Measurements from ENCODE around the gene CPM. TPM values are rescaled to one million over a fixed set of nuclear protein-coding genes. Genes with fewer than 3 reads are reported as not detected.

Gene CPM
- total RNA-seq, 1 experiment from 2014 or later: 0.89 TPM

- POLR2A ChIA-PET: interaction anchor here (0.7 kb wide), 1 partner anchor 35 kb away, joined by 3 read pairs; no protein-coding TSS in a partner anchor
- CTCF ChIA-PET: interaction anchor here (0.8 kb wide), 1 partner anchor 111 kb away, joined by 3 read pairs; no protein-coding TSS in a partner anchor
- Mint-ChIP-seq H3K4me3 (ENCODE audit: unreplicated experiment) (no peak overlapping the region), H3K4me1 (ENCODE audit: insufficient read depth, unreplicated experiment) (peaks cover 18% of the 10 kb centered on the region), H3K9me3 (ENCODE audit: unreplicated experiment) (no peaks in the 10 kb centered on the region), H3K27me3 (ENCODE audit: insufficient read depth, unreplicated experiment) (no peaks in the 10 kb centered on the region), H3K36me3 (ENCODE audit: insufficient read depth, unreplicated experiment) (no peaks in the 10 kb centered on the region), H3K27ac (ENCODE audit: low read depth, unreplicated experiment) (no peak overlapping the region)
- no TSS peak for BruUV-seq (replicated peaks)
- DNase-seq (ENCODE audit: unreplicated experiment): no peak
- no peak for TF ChIP-seq CTCF (IDR thresholded peaks at IDR 0.05; ENCODE audit: unreplicated experiment)
- intact Hi-C loops (cut with micrococcal nuclease): no loop called here
Measured at GRCh38 chr12:68959891-68960464, 27.0 kb upstream of the CPM start.

- peaks cover 18% of the 10 kb centered on the region for H3K4me1 Mint-ChIP-seq (ENCODE audit: insufficient read depth, unreplicated experiment)
- CTCF ChIA-PET: no interaction called here
Measured at GRCh38 chr12:68959143-68959858, 26.3 kb upstream of the CPM start.

GRCh38 chr12:68958322-68958721 is 25.4 kb upstream of the CPM start:
- H3K27ac Mint-ChIP-seq (ENCODE audit: low read depth, unreplicated experiment): no peak overlapping the region
- H3K9me3 Mint-ChIP-seq (ENCODE audit: unreplicated experiment): no peaks in the 10 kb centered on the region
- H3K4me1 Mint-ChIP-seq (ENCODE audit: insufficient read depth, unreplicated experiment): peaks cover 10% of the 10 kb centered on the region

More at GRCh38 chr12:68959143-68959858, 26.3 kb upstream of the CPM start:
- POLR2A ChIA-PET: interaction anchor here (0.6 kb wide), 1 partner anchor 22 kb away, joined by 3 read pairs; no protein-coding TSS in a partner anchor
- H3K4me3 Mint-ChIP-seq (ENCODE audit: unreplicated experiment): no peak overlapping the region
- no peak overlapping the region for H3K27ac Mint-ChIP-seq (ENCODE audit: low read depth, unreplicated experiment)
- no peaks in the 10 kb centered on the region for H3K36me3 Mint-ChIP-seq (ENCODE audit: insufficient read depth, unreplicated experiment)
- no peaks in the 10 kb centered on the region for H3K9me3 Mint-ChIP-seq (ENCODE audit: unreplicated experiment)
- H3K27me3 Mint-ChIP-seq (ENCODE audit: insufficient read depth, unreplicated experiment): no peaks in the 10 kb centered on the region
- intact Hi-C loops (cut with micrococcal nuclease): no loop called here
- TF ChIP-seq CTCF (IDR thresholded peaks at IDR 0.05; ENCODE audit: unreplicated experiment): no peak
- BruUV-seq (replicated peaks): no TSS peak
- no peak for DNase-seq (ENCODE audit: unreplicated experiment)

More at GRCh38 chr12:68958322-68958721, 25.4 kb upstream of the CPM start:
- intact Hi-C loops (cut with micrococcal nuclease): no loop called here
- BruUV-seq (replicated peaks): no TSS peak
- no peaks in the 10 kb centered on the region for H3K36me3 Mint-ChIP-seq (ENCODE audit: insufficient read depth, unreplicated experiment)
- POLR2A ChIA-PET: no interaction called here
- no peak for TF ChIP-seq CTCF (IDR thresholded peaks at IDR 0.05; ENCODE audit: unreplicated experiment)
- no peak overlapping the region for H3K4me3 Mint-ChIP-seq (ENCODE audit: unreplicated experiment)
- H3K27me3 Mint-ChIP-seq (ENCODE audit: insufficient read depth, unreplicated experiment): no peaks in the 10 kb centered on the region
- CTCF ChIA-PET: no interaction called here
- DNase-seq (ENCODE audit: unreplicated experiment): no peak
